A673 (cell line): Measurements from ENCODE around the gene HCAR3. TPM values are rescaled to one million over a fixed set of nuclear protein-coding genes. Genes with fewer than 3 reads are reported as not detected.
"Not testable (repeated sequence)": the region's sequence is repeated elsewhere in the genome, so short reads cannot be mapped to it uniquely, and the experiment has no call there.

Source experiments
- BruUV-seq: library from RNA; stranded (reverse); fragments of 400-500 nt; replicated peaks from 2 replicates; lab custom pipeline; 2021; lab: Mats Ljungman, UMichigan
- CTCF ChIA-PET: fragments of 300-600 bp; sonication (Branson Sonifier 250); formaldehyde crosslinking; loops from one replicate; lab custom pipeline; 2022; ENCODE audit warnings: antibody characterized with exemption; lab: Charles Lee
- POLR2A ChIA-PET: fragments of 300-600 bp; sonication (Branson Sonifier 250); formaldehyde crosslinking; loops from one replicate; lab custom pipeline; 2022; ENCODE audit warnings: antibody characterized with exemption; ENCODE audit not compliant: low non-redundant PET; lab: Charles Lee
- DNase-seq: peaks from one replicate; pipeline ENCODE4 v3.0.0-alpha.2; 2015; ENCODE audit warnings: low spot score
- H3K27ac ChIP-seq: fragments of 200-600 bp; sonication (generic); 2 replicates; pipeline ENCODE4 v1.5.1; 2016; ENCODE audit warnings: mixed run types, low read depth, mild to moderate bottlenecking, mixed read lengths, antibody characterized with exemption, low read length; ENCODE audit not compliant: poor library complexity, severe bottlenecking
- H3K27me3 ChIP-seq: fragments of 200-600 bp; sonication (generic); replicated peaks from 2 replicates; pipeline ENCODE4 v1.6.1; 2017; ENCODE audit warnings: mixed run types, low read depth, mild to moderate bottlenecking, mixed read lengths, antibody characterized with exemption, low read length; ENCODE audit not compliant: insufficient read depth, poor library complexity
- H3K36me3 ChIP-seq: fragments of 200-600 bp; sonication (generic); 2 replicates; pipeline ENCODE4 v1.6.1; 2016; ENCODE audit warnings: mixed run types, mild to moderate bottlenecking, mixed read lengths, antibody characterized with exemption, low read length; ENCODE audit not compliant: insufficient read depth, poor library complexity, severe bottlenecking
- H3K4me1 ChIP-seq: fragments of 200-600 bp; sonication (generic); 2 replicates; pipeline ENCODE4 v1.6.1; 2017; ENCODE audit warnings: mixed run types, mild to moderate bottlenecking, mixed read lengths, antibody characterized with exemption, low read length; ENCODE audit not compliant: insufficient read depth, poor library complexity, severe bottlenecking
- H3K4me3 ChIP-seq: fragments of 200-600 bp; sonication (generic); 2 replicates; pipeline ENCODE4 v1.5.1; 2016; ENCODE audit warnings: low read depth, mixed run types, mild to moderate bottlenecking, mixed read lengths, low read length; ENCODE audit not compliant: poor library complexity, severe bottlenecking
- H3K9me3 ChIP-seq: fragments of 200-600 bp; sonication (generic); 2 replicates; pipeline ENCODE4 v1.6.1; 2016; ENCODE audit warnings: mixed run types, low read depth, mild to moderate bottlenecking, mixed read lengths, antibody characterized with exemption, low read length; ENCODE audit not compliant: poor library complexity, severe bottlenecking
- EZH2 ChIP-seq: fragments of 200-600 bp; sonication (generic); IDR thresholded peaks from 2 replicates; pipeline ENCODE4 v1.6.1; 2017; ENCODE audit warnings: borderline replicate concordance, low read depth, mild to moderate bottlenecking, mixed read lengths, antibody characterized with exemption, low read length; ENCODE audit not compliant: poor library complexity, severe bottlenecking
- intact Hi-C: fragments of 100-400 bp; cut with micrococcal nuclease; formaldehyde crosslinking; loops from one replicate; pipeline ENCODE4 v1.10.0; 2022; ENCODE audit not compliant: unreplicated experiment
- total RNA-seq: library from RNA; stranded (reverse); gene quantifications from 2 replicates; pipeline ENCODE4 v1.2.3, GENCODE V29; 2021
- TF ChIP-seq, protein P1 (sequence below): fragments of 300-800, 200-600 bp; sonication (generic); conservative IDR thresholded peaks from 2 replicates; pipeline ENCODE4 v1.5.1; 2017; ENCODE audit warnings: low read depth, mild to moderate bottlenecking, antibody characterized with exemption, low read length, moderate library complexity, mixed read lengths

HCAR3 gene
- total RNA-seq, 1 experiment from 2014 or later, result not detected

GRCh38 chr12:122684297-122684813 is 32.3 kb downstream of the HCAR3 start:
- TF ChIP-seq EZH2, result no peak
- TF ChIP-seq, protein P1, sequence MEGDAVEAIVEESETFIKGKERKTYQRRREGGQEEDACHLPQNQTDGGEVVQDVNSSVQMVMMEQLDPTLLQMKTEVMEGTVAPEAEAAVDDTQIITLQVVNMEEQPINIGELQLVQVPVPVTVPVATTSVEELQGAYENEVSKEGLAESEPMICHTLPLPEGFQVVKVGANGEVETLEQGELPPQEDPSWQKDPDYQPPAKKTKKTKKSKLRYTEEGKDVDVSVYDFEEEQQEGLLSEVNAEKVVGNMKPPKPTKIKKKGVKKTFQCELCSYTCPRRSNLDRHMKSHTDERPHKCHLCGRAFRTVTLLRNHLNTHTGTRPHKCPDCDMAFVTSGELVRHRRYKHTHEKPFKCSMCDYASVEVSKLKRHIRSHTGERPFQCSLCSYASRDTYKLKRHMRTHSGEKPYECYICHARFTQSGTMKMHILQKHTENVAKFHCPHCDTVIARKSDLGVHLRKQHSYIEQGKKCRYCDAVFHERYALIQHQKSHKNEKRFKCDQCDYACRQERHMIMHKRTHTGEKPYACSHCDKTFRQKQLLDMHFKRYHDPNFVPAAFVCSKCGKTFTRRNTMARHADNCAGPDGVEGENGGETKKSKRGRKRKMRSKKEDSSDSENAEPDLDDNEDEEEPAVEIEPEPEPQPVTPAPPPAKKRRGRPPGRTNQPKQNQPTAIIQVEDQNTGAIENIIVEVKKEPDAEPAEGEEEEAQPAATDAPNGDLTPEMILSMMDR, result no peak
- POLR2A ChIA-PET, result no interaction called here

GRCh38 chr12:122681814-122682213 is 34.8 kb downstream of the HCAR3 start:
- ChIA-PET POLR2A (interaction anchor here (0.6 kb wide), 1 partner anchor 11 kb away, joined by 4 read pairs; no protein-coding TSS in a partner anchor), CTCF (no interaction called here)
- Histone ChIP-seq H3K9me3 (no peaks in the 10 kb centered on the region), H3K4me3 (no peak overlapping the region), H3K27ac (no peak overlapping the region), H3K27me3 (no peaks in the 10 kb centered on the region), H3K4me1 (peaks cover 6% of the 10 kb centered on the region), H3K36me3 (no peaks in the 10 kb centered on the region)
- no peak for TF ChIP-seq EZH2
- TF ChIP-seq, protein P1, result no peak
- no TSS peak for BruUV-seq
- no peak for DNase-seq
- intact Hi-C loops, result no loop called here

More at GRCh38 chr12:122684297-122684813, 32.3 kb downstream of the HCAR3 start:
- no peak for DNase-seq
- no peaks in the 10 kb centered on the region for H3K27me3 ChIP-seq
- H3K27ac ChIP-seq, result no peak overlapping the region
- no peak overlapping the region for H3K4me3 ChIP-seq
- no peaks in the 10 kb centered on the region for H3K36me3 ChIP-seq
- H3K9me3 ChIP-seq, result no peaks in the 10 kb centered on the region
- CTCF ChIA-PET, result no interaction called here
- BruUV-seq, result no TSS peak
- intact Hi-C loops, result no loop called here
- H3K4me1 ChIP-seq, result no peaks in the 10 kb centered on the region

DNA sequence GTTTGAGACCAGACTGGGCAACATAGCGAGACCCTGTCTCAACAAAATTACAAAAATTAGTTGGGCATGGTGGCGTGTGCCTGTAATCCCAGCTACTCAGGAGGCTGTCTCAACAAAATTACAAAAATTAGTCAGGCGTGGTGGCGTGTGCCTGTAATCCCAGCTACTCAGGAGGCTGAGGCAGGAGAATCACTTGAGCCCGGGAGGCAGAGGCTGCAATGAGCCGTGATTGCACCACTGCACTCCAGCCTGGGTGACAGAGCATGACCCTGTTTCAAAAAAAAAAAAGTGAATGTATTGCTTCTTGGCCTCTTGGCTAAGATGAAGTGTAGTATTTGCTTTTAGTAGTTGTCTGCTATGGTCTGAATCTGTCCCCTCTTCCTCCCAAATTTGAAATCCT is 35.6 kb downstream of the HCAR3 start:
- CTCF ChIA-PET, POLR2A ChIA-PET, H3K9me3 ChIP-seq, DNase-seq, H3K27ac ChIP-seq, H3K36me3 ChIP-seq, intact Hi-C loops, BruUV-seq, H3K27me3 ChIP-seq, H3K4me1 ChIP-seq, H3K4me3 ChIP-seq: not testable (repeated sequence)

DNA sequence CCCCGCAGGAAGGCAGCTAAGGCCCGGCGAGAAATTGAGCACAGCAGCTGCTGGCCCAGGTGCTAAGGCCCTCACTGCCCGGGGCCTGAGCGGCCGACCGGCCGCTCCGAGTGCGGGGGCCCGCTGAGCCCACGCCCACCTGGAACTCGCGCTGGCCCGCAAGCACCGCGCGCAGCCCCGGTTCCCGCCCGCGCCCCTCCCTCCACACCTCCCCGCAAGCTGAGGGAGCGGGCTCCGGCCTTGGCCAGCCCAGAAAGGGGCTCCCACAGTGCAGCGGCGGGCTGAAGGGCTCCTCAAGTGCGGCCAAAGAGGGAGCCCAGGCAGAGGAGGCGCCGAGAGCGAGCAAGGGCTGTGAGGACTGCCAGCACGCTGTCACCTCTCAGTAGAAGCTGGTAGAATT is 39.8 kb downstream of the HCAR3 start:
- H3K9me3 ChIP-seq, H3K36me3 ChIP-seq, intact Hi-C loops, H3K4me1 ChIP-seq, H3K27ac ChIP-seq, BruUV-seq, DNase-seq, CTCF ChIA-PET, H3K27me3 ChIP-seq, H3K4me3 ChIP-seq, POLR2A ChIA-PET: not testable (repeated sequence)

DNA sequence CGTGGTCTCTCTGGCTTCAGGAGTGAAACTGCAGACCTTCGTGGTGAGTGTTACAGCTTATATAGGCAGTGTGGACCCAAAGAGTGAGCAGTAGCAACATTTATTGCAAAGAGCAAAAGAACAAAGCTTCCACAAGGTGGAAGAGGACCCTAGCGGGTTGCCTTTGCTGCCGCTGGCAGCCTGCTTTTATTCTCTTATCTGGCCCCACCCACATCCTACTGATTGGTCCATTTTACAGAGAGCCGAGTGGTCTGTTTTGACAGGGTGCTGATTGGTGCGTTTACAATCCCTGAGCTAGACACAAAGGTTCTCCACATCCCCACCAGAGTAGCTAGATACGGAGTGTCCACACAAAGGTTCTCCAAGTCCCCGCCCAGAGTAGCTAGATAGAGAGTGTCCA is 40.6 kb downstream of the HCAR3 start:
- H3K9me3 ChIP-seq, BruUV-seq, H3K4me3 ChIP-seq, H3K27me3 ChIP-seq, H3K4me1 ChIP-seq, intact Hi-C loops, H3K27ac ChIP-seq, DNase-seq, CTCF ChIA-PET, H3K36me3 ChIP-seq: not testable (repeated sequence)
- POLR2A ChIA-PET, result interaction anchor here (0.5 kb wide), 1 partner anchor 452 kb away, joined by 8 read pairs; no protein-coding TSS in a partner anchor
